Ectodermal cell (in vitro differentiated cells): ENCODE data around the gene ANKS4B.

Experiments used
- H3K27ac ChIP-seq: 2 replicates; pipeline ENCODE4 v1.7.0; 2013; ENCODE audit warnings: mild to moderate bottlenecking, low read depth, low read length; ENCODE audit not compliant: insufficient read depth, poor library complexity, severe bottlenecking
- H3K27me3 ChIP-seq: 2 replicates; pipeline ENCODE4 v1.7.0; 2013; ENCODE audit warnings: mild to moderate bottlenecking, low read length; ENCODE audit not compliant: insufficient read depth, control insufficient read depth, poor library complexity, severe bottlenecking
- H3K36me3 ChIP-seq: one replicate; pipeline ENCODE4 v1.7.0; 2013; ENCODE audit warnings: low read length; ENCODE audit not compliant: control insufficient read depth, insufficient read depth
- H3K4me1 ChIP-seq: one replicate; pipeline ENCODE4 v1.7.0; 2013; ENCODE audit warnings: low read length; ENCODE audit not compliant: control insufficient read depth, insufficient read depth
- H3K4me3 ChIP-seq: 2 replicates; pipeline ENCODE4 v1.7.0; 2013; ENCODE audit warnings: low read depth, low read length, control low read depth; ENCODE audit not compliant: insufficient read depth
- H3K9me3 ChIP-seq: 2 replicates; pipeline ENCODE4 v1.7.0; 2013; ENCODE audit warnings: mild to moderate bottlenecking, low read length, moderate library complexity; ENCODE audit not compliant: control insufficient read depth
- WGBS, 2 experiments: methylation state at CpG; one replicate each; pipeline ENCODE4 v1.1.7; 2013; ENCODE audit warnings: missing lambda C conversion rate in 2 of 2; 5-methylcytosine and 5-hydroxymethylcytosine counted together

ANKS4B gene

GRCh38 chr16:21217121-21217520 is 16.4 kb upstream of the ANKS4B start:
- H3K36me3 ChIP-seq, result no peaks in the 10 kb centered on the region
- WGBS, 2 experiments, result 83 to 89% methylated on average over 2 of the region's 2 CpGs
- H3K27ac ChIP-seq, result no peak overlapping the region
- no peaks in the 10 kb centered on the region for H3K4me1 ChIP-seq
- H3K9me3 ChIP-seq, result no peaks in the 10 kb centered on the region
- H3K27me3 ChIP-seq, result no peaks in the 10 kb centered on the region
- no peak overlapping the region for H3K4me3 ChIP-seq

GRCh38 chr16:21218153-21218552 is 15.3 kb upstream of the ANKS4B start:
- 83 to 89% methylated on average over 7 of the region's 7 CpGs for WGBS, 2 experiments
- no peaks in the 10 kb centered on the region for H3K9me3 ChIP-seq
- H3K4me1 ChIP-seq, result peaks cover 4% of the 10 kb centered on the region
- H3K27me3 ChIP-seq, result no peaks in the 10 kb centered on the region
- H3K4me3 ChIP-seq, result no peak overlapping the region
- H3K36me3 ChIP-seq, result no peaks in the 10 kb centered on the region
- H3K27ac ChIP-seq, result no peak overlapping the region

- Histone ChIP-seq H3K9me3 (no peaks in the 10 kb centered on the region), H3K4me3 (no peak overlapping the region), H3K27ac (no peak overlapping the region), H3K27me3 (no peaks in the 10 kb centered on the region), H3K4me1 (peaks cover 4% of the 10 kb centered on the region), H3K36me3 (no peaks in the 10 kb centered on the region)
- 100% methylated on average over 2 of the region's 2 CpGs; no CpG with 5 or more reads in 1 of the 2 experiments for WGBS, 2 experiments
Observed at GRCh38 chr16:21219551-21219950, 13.9 kb upstream of the ANKS4B start.

GRCh38 chr16:21222495-21223337 is 10.8 kb upstream of the ANKS4B start:
- Histone ChIP-seq H3K27me3 (no peaks in the 10 kb centered on the region), H3K9me3 (no peaks in the 10 kb centered on the region), H3K27ac (no peak overlapping the region), H3K4me3 (no peak overlapping the region), H3K4me1 (peaks cover 4% of the 10 kb centered on the region), H3K36me3 (no peaks in the 10 kb centered on the region)
- 69 to 77% methylated on average over 4 of the region's 4 CpGs for WGBS, 2 experiments

GRCh38 chr16:21223787-21224186 is 9.7 kb upstream of the ANKS4B start:
- Histone ChIP-seq H3K9me3 (no peaks in the 10 kb centered on the region), H3K4me3 (no peak overlapping the region), H3K27ac (no peak overlapping the region), H3K27me3 (no peaks in the 10 kb centered on the region), H3K36me3 (no peaks in the 10 kb centered on the region), H3K4me1 (peaks cover 4% of the 10 kb centered on the region)
- 75 to 85% methylated on average over 9 of the region's 9 CpGs for WGBS, 2 experiments

- H3K27ac ChIP-seq, result no peak overlapping the region
- H3K27me3 ChIP-seq, result no peaks in the 10 kb centered on the region
- 85 to 95% methylated on average over 2 of the region's 2 CpGs for WGBS, 2 experiments
- H3K4me3 ChIP-seq, result no peak overlapping the region
- peaks cover 4% of the 10 kb centered on the region for H3K4me1 ChIP-seq
- H3K36me3 ChIP-seq, result no peaks in the 10 kb centered on the region
- no peaks in the 10 kb centered on the region for H3K9me3 ChIP-seq
Observed at GRCh38 chr16:21224800-21225199, 8.7 kb upstream of the ANKS4B start.

GRCh38 chr16:21226749-21227148 is 6.8 kb upstream of the ANKS4B start:
- H3K27ac ChIP-seq, result no peak overlapping the region
- H3K36me3 ChIP-seq, result no peaks in the 10 kb centered on the region
- H3K4me1 ChIP-seq, result peaks cover 4% of the 10 kb centered on the region
- H3K9me3 ChIP-seq, result no peaks in the 10 kb centered on the region
- no peak overlapping the region for H3K4me3 ChIP-seq
- no peaks in the 10 kb centered on the region for H3K27me3 ChIP-seq

GRCh38 chr16:21227866-21228265 is 5.6 kb upstream of the ANKS4B start:
- Histone ChIP-seq H3K4me3 (no peak overlapping the region), H3K4me1 (peaks cover under 1% of the 10 kb centered on the region), H3K36me3 (no peaks in the 10 kb centered on the region), H3K9me3 (no peaks in the 10 kb centered on the region), H3K27ac (no peak overlapping the region), H3K27me3 (no peaks in the 10 kb centered on the region)

GRCh38 chr16:21228361-21228872 is 5.1 kb upstream of the ANKS4B start:
- Histone ChIP-seq H3K36me3 (no peaks in the 10 kb centered on the region), H3K9me3 (no peaks in the 10 kb centered on the region), H3K4me3 (no peak overlapping the region), H3K27ac (no peak overlapping the region), H3K4me1 (no peaks in the 10 kb centered on the region), H3K27me3 (no peaks in the 10 kb centered on the region)
- WGBS, 2 experiments, result 93 to 95% methylated on average over 2 of the region's 2 CpGs

GRCh38 chr16:21233045-21233520 is 416 bp upstream of the ANKS4B start:
- Histone ChIP-seq H3K36me3 (no peaks in the 10 kb centered on the region), H3K27ac (no peak overlapping the region), H3K27me3 (no peaks in the 10 kb centered on the region), H3K4me1 (no peaks in the 10 kb centered on the region), H3K4me3 (no peak overlapping the region), H3K9me3 (no peaks in the 10 kb centered on the region)
- WGBS, 2 experiments, result 100% methylated on average over 1 of the region's 1 CpG
